NCI-H748 (cell line): Measurements from ENCODE around the gene NUP98.
"Not testable (repeated sequence)": the region's sequence is repeated elsewhere in the genome, so short reads cannot be mapped to it uniquely, and the experiment has no call there.

Experiments used
- DNase-seq: peaks from one replicate; lab custom pipeline; 2025; ENCODE audit not compliant: unreplicated experiment; lab: John Stamatoyannopoulos, UW

Gene NUP98

DNA sequence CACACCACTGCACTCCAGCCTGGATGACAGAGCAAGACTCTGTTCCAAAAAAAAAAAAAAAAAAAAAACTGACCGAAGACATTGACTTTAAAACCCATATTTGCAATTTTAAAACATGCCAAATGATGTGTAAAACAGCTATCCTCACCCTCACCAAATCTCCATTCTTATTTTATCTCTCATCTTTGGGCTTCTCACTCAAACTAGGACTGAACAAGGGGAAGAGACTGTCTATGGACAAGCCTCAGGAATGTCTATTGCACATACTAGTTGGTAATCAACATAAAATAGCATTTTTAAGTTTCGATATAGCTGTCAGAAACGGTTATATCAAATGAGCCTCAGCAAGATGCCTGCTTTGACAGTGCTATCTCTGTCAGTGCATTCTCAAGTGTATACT lies 118.3 kb downstream of the NUP98 start:
- DNase-seq = no peak

DNA sequence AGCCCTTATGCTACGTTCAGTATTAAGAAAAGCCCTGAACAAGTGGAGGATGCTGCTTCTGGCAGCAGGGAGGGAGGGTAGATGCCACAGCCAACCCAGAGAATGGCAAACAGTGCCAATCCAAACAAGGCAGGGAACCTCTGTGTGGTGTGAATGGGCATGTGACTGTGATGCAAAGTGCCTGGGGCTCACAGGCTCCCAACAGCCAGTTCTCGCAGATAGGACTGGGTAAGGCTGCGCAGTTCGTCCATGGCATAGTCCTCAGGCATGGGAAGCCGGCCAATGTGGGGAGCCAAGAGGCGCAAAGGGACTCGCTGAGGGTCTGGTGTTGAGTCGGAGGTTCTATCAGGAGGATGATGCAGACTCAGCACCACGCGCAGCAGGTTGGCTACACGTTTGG lies 121.4 kb downstream of the NUP98 start:
- no peak for DNase-seq

DNA sequence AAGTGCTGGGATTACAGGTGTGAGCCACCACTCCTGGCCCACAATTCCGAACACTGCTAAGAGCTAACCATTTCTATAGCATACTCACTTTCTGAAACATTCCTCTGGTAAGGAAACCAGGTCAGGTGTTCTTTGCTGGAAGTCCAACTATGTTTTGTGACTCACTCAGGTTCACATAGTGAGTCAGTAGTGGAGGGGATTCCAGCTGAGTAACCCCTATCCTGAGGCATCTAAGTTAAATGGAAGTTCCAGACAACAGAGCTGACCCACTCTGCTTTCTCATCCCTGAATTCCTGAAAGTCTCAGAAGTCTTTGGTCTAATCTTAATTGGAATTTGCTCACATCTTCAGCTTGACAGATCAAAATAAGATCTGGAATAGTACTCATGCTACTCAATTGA lies 123.2 kb downstream of the NUP98 start:
- no peak for DNase-seq

DNA sequence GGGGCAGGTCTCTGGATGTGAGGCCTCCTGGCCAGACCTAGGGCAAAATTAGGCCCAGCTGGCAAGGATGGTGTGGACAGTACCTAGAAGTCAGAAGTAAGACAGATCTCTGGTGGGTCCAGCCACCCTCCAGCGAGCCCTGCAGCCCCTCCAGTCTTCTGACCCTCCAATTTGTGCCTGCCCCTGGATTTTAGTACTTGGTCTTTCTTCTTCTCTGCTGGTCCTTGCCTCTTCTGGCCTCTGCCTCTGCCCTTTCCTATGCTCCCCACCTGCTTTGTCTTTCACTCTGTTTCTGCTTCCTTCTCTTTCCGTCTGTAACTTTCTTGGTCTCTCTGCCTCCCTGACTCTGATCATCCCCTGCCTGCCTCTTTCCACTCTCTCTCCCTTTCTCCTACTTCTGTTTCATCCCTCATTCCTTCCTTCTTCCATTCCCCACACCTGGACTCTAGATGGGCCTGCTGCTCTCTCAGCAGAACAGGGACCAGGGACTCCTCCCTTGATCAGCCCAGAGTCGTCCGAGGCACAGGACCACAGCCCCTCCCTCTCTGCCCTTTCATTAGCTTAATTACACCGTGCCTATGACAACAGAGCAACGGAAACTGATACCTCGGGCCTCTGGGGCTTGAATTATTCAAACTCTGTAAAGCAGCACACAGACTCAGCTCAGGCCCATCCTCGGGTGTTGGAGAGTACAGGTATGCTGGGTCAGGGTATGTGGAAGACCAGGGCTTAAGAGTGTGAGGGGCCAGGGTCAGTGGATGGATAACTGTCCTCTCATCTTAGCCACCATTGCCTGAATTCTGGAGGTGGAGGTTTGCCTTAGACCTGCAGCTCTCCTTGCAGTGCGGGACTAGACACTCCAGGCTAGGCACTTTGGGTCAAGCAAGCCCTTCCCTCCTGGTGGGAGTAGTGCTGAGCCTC lies 125.8 kb downstream of the NUP98 start, which contains the start of gene CHRNA10:
Gene CHRNA10 (minus strand): TSS at position 51 of the 921 bp plus-strand sequence. CDS start 72 bp downstream, outside the sequence.
- DNase-seq = peak; percentile 31

DNA sequence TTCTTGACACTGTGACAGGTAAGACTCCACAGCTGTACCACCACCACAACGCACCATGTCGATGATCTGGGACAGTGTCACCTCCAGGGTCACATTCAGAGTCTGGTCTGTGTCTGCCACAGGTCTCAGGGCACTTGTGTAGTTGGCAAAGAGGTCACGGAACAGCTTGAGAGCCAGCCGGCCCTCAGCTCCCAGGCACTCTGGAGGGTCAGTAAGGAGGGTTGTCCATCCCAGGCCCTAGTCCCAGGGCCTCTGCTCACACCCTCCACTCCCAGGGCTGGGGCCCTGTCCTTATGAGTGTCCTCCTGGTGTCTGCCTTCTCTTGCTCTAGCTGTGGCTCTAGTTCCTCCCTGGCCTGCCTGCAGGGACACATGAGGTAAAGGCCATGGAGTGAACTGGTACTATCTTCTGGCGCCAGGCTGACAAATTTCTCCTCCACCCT lies 127.6 kb downstream of the NUP98 start:
- DNase-seq = no peak

DNA sequence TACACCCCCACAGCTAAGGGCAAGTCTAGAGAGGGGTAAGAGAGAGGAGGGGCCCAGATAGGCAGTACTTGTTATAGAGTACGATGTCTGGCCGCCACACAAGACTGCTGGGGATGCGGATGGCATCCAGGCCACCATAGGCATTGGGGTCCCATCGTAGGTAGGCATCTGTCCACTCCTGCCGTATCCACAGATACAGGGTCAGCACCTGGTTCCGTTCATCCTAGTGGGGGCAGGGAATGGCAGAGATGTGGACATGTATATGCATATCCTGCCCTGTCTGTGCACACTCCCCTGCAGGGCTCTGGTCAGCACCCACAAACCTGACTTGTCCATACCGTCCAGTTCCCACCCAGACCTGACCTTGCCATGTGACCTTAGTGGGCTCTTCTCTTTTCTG lies 128.2 kb downstream of the NUP98 start:
- DNase-seq = no peak

DNA sequence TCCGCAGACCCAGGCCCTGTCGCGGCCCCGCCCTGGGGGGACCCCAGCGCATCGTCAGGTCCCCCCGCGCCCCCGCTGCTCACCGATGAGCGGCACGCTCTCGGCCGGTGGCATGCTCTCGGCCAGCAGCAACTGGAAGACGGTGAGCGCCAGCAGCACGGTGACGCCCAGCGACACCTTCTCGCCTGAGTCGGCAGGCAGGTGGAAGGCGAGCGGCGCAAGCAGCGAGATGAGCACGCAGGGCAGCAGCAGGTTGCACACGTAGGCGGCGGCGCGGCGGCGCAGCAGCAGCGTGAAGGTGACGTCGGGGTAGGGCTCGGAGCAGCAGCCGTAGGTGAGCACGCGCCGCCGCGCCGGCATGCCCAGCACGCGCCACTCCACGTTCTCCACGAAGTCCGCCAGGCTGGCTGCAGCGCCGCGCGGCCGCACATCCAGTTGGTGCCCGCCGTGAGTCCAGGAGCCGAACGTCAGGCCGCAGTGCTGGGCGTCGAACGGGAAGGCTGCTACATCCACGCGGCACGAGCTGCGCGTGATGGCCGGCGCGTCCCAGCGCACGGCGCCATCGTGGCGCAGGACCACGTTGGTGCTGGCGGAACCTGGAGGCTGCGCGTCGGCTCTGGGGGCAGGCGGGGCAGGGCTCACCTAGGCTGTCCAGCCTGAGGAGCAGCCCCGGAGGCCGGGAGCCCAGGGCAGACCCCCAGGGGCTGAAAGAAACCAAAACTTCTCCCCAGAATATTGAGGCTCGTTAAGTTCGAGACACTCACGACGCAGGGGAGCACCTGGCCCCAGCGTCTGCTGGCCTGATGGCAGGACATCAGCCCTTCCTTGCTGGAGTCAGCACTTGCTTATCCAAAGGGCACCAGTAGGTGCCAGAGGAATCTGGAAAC lies 130.0 kb downstream of the NUP98 start:
- DNase-seq = no peak

DNA sequence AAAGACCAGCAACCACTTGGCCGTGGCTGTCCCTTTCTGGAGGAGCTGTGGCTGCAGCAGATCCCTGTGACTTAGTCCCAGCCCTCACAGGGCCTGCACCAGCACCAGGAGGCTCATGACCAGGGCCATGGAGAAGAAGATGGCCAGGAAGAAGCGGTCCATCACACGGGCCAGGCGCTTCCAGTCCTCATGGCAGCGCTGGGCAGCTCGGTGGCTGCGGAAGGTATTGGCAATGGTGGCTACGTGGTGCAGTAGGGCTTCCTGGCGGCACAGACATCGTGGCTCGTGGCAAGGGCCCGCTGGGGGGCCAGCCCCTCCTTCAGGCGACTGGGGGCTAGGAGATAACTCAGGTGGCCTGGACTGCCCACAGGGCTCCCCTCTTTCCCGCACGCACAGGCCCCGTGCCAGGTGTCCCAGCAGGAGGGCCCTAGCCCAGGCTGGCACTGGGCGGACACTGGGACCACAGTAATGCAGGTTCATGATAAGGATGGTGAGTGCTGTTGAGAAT lies 131.3 kb downstream of the NUP98 start:
- no peak for DNase-seq

DNA sequence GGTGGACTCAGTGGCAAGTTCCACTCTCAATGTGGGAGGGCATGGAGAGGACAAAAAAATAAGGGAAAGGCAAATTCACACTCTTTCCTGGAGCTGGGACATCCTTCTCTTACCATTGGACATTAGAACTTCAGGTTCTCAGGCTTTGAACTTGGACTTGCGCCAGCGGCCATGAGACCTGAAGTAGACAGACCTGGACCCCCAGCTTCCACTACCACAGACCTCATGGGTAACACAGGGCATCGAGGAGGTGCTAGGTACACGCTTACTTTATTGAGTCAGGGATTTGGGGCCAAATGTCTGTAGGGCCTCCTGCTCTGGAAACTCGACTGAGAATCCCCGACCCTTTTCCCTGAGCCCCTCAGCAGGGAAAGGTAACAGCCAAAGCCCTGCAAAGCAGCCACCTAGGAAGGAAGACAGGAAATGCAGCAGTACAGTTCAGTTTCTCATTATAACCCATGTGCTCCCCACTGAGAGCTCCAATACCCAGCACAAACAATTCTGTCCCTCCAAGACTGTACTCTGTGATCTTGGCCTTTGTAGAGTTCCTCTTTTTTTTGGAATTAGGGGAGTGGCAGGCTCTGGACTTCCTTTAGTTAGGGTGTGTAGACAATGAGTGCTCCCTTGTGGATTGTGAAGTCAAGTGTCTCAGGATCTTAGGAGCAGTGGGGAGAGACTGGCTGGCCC lies 131.9 kb downstream of the NUP98 start:
- no peak for DNase-seq

DNA sequence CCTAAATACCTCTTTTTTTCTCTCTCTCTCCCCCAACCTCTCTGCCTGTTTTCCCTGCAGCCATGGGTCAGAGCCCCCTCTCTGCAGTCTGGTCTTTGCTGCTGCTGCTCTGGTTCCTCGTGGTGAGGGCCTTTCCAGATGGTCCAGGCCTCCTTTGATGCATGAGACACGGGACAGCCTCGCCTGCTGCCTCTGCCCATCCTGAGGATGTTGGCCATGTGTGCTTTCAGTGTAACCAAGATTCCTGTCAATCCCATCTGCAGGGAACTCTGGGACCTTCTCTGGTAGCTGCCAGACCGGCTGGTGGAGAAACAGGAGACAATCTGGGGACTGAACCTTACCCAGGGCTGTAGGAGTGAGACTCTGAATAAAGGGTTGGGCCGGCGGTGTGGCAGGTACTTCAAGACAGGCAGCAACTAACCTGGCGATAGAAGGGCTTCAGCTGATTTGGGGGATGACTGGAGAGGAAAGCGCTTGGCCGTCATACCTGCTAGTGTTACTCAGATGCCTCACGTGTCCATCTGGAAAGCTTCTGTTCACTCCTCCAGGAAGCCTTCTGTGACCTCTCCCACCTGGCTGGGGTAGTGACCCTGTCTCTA lies 133.2 kb downstream of the NUP98 start:
- no peak for DNase-seq

DNA sequence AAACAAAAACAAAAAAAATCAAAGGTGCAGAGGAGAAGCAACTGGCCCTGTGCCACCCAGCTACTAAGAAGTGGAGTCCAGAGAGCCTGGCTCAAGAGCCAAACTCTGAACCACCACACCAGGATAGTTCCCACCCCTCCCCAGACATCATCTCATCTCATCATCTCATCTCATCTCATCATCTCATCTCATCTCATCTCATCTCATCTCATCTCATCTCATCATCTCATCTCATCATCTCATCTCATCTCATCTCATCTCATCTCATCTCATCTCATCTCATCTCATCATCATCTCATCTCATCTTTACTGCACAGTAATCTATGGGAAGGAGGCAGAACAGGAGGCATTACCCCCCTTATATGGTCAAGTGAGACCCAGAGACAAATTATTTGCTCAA lies 134.5 kb downstream of the NUP98 start:
- no peak for DNase-seq

DNA sequence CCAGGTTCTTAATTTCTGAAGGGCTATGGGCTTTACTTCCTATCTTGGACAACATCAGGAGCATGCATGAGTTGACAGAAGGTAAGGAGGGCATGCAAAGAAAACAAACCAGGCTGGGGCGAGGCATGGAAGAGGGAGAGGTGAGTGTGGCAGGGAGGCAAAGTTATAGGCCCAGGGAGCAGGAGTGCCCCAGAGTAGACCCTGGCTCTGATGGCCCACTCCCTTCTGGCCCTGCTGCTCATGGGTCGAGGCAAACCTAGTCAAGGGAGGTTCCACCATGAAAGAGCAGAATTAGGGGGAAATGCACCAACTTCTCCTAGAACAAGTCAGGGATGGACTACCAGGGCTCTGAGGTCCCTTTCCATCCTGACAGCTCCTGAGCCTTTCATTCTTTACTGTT lies 136.4 kb downstream of the NUP98 start:
- DNase-seq = no peak

DNA sequence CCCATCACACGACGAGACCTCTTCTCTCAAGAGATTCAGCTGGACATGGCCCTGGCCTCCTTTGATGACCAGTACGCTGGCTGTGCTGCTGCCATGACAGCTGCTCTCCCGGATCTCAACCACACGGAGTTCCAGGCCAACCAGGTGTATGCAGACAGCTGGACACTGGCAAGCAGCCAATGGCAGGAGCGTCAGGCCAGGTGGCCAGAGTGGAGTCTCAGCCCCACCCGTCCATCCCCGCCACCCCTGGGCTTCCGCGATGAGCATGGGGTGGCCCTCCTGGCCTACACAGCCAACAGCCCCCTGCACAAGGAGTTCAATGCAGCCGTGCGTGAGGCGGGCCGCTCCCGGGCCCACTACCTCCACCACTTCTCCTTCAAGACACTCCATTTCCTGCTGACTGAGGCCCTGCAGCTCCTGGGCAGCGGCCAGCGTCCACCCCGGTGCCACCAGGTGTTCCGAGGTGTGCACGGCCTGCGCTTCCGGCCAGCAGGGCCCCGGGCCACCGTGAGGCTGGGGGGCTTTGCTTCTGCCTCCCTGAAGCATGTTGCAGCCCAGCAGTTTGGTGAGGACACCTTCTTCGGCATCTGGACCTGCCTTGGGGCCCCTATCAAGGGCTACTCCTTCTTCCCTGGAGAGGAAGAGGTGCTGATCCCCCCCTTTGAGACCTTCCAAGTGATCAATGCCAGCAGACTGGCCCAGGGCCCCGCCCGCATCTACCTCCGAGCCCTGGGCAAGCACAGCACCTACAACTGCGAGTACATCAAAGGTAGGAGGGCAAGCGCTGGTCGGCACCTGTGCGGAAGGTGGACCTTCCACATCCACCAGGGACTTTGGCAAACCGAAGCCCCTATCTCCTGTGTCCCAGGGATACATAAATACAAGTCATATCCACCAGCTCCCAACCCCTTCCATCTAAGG lies 137.5 kb downstream of the NUP98 start:
- peak; percentile 65 for DNase-seq

DNA sequence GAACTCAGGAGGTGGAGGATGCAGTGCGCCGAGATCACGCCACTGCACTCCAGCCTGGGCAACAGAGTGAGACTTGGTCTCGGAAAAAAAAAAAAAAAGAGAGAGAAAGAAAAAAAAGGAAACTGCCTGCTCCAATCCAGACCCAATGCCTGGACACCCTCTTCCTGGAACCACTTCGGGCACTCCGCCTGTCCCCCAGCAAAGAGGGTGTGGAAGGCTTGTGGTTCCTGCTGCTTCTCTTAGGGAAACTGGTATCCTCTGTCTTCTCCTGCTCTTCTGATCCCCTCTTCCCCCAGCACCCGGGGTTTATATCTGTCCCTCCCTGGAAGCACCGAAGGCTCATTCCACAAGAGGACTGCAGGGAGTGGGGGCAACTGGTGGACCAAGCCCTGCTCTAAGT lies 139.1 kb downstream of the NUP98 start:
- no peak for DNase-seq

DNA sequence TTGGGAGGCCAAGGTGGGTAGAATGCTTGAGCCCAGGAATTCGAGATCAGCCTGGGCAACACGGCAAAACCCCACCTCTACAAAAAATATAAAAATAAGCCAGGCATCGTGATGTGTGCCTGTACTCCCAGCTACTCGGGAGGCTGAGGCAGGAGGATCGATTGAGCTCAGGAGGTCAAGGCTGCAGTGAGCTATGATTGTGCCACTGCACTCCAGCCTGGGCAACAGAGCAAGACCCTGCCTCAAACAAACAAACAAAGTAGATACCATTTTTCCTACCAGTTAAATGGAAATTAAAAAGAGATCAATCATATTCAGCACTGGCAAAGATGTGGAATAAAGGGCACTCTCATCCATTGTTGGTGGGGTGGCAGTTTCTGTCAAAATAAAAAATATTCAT lies 140.0 kb downstream of the NUP98 start:
- DNase-seq = not testable (repeated sequence)

DNA sequence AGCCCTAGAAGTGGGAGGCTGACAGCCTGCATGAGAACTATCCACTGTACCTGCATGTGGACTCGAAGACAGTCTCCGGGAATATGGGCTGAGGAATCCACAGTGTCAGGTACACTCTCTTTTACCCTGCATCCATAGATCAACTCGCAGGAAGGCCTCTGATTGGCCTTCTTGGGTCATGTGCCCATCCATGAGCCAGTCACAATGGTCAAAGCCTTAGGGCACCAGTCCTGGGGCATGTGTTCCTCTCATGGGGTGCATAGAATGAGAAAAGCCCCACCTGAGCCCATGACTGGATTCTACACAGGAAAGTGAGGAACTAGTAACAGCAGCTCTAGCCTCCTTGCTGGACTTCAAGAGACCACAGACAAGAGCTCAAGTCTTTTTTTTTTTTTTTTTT lies 141.8 kb downstream of the NUP98 start:
- no peak for DNase-seq

DNA sequence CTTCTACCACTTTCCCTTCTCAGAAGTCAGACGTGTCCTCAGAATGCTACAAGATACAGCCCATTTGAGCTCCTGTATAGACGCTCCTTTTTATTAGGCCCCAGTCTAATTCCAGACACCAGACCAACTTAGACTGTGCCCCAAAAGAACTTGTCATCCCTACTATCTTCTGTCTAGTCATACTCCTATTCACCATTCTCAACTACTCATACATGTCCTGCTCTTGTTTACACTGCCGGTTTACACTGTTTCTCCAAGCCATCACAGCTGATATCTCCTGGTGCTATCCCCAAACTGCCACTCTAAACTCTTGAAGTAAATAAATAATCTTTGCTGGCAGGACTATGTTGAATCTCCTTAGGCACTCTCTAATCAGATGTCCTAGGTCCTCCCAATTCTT lies 144.8 kb downstream of the NUP98 start:
- not testable (repeated sequence) for DNase-seq

DNA sequence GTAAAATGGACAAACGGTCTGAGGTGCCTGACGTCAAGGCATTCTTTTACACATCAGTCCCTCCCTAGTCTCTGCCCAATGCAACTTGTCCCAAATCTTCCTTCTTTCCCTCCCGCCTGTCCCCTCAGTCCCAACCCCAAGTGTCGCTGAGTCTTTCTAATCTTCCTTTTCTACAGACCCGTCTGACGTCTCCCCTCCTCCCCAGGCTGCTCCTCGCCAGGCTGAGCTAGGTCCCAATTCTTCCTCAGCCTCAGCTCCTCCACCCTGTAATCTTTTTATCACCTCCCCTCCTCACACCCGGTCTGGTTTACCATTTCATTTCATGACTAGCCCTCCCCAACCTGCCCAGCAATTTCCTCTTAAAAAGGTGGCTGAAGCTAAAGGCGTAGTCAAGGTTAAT lies 148.0 kb downstream of the NUP98 start:
- not testable (repeated sequence) for DNase-seq

DNA sequence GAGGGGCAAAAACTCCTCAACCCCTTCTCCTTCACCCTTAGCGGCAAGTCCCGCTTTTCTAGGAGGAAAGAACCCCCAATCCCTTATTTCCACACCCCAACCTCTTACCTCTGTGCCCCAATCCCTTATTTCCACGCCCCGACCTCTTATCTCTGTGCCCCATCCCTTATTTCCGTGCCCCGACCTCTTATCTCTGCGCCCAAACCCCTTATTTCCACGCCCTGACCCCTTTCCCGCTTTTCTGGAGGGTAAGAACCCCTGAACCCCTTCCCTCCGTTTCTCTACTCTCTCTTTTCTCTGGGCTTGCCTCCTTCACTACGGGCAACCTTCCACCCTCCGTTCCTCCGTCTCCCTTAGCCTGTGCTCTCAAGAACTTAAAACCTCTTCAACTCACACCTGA lies 148.5 kb downstream of the NUP98 start:
- not testable (repeated sequence) for DNase-seq

DNA sequence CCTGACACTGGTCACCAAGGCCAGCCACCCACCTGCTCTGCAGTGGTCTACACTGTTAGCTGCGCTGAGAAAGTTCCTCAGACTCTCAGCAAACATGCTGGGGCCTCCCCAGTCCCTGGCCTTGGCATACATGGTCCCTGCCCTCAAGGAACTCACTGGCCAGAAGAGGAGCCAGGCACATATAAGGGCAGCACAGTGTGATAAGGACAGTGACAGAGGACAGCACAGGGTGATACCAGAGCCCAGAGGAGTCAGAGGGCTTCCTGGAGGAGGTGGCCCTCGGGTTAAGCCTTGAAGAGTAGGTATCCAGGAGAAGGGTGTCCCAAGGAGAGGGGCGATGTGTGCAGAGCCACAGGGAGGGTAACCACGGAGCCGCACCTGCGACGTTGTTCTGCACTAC lies 151.8 kb downstream of the NUP98 start:
- DNase-seq = no peak
